DOHH2 (cell line): Measurements from ENCODE around the gene KIAA1614.

Source experiments
- CTCF ChIP-seq: fragments of 200-600 bp; sonication (generic); IDR thresholded peaks from one replicate; pipeline ENCODE4 v1.5.1; 2014; ENCODE audit warnings: antibody characterized with exemption, mild to moderate bottlenecking, low read depth, low read length; ENCODE audit not compliant: poor library complexity, severe bottlenecking
- EZH2phosphoT487 ChIP-seq: fragments of 200-600 bp; sonication (generic); IDR thresholded peaks from 2 replicates; pipeline ENCODE4 v1.6.1; 2017; ENCODE audit warnings: borderline replicate concordance, mild to moderate bottlenecking, antibody characterized with exemption, low read length, moderate library complexity, mixed read lengths

GRCh38 chr1:180946056-180946455, 33.4 kb downstream of the KIAA1614 start:
- no peak for TF ChIP-seq EZH2phosphoT487
- no peak for TF ChIP-seq CTCF
